Measurements from ENCODE around the gene C1RL.

Gene C1RL

DNA sequence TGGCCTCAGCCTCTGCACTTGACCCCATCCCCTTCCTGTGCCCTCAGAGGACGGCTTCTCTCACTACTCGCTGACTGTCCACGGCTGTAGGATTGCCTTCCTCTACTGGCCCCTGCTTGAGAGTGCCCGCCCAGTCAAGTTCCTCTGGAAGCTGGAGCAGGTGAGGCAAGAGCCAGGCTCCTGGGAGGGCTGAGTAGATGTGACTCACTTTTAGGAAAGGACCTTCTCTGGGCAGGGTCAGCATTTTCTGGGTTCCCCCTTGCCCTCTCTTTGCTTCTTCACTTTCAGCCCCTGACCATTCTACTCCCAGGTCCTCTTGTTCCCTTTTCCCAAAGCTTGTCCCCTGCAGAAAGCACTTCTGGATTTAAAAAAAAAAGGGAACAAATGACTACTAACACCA, 28.9 kb upstream of the C1RL start:
- no peak for DNase-seq (ENCODE audit: low read depth in 2 of 2)

DNA sequence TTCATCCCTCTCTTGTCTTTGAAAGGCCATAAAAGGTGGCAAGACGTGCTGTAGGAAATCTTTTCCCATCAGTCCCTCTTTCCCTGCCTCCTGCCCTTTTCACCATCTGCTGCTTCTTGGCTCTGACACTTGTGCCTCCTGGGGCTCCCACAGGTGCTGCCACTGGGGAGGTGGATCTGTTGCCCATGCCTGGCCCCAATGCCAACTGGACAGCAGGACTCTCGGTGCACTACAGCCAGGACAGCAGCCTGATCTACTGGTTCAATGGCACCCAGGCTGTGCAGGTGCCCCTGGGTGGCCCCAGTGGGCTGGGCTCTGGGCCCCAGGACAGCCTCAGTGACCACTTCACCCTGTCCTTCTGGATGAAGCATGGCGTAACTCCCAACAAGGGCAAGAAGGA, 27.7 kb upstream of the C1RL start:
- DNase-seq (ENCODE audit: low read depth in 2 of 2), result no peak

DNA sequence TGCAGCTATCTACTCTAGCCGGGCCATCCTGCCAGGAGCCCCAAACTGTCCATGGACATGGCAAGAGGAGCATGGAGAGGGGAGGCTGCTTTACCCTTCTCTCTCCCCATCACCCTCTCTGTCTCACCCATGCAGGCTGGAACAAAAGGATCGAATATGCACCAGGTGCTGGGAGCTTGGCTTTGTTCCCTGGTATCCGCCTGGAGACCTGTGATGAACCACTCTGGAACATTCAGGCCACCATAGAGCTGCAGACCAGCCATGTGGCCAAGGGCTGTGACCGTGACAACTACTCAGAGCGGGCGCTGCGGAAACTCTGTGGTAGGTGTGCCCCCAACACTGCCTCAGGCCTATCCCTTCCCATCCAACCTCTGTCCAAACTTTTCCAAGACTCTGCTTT, 27.1 kb upstream of the C1RL start:
- DNase-seq (ENCODE audit: low read depth in 2 of 2), result no peak

DNA sequence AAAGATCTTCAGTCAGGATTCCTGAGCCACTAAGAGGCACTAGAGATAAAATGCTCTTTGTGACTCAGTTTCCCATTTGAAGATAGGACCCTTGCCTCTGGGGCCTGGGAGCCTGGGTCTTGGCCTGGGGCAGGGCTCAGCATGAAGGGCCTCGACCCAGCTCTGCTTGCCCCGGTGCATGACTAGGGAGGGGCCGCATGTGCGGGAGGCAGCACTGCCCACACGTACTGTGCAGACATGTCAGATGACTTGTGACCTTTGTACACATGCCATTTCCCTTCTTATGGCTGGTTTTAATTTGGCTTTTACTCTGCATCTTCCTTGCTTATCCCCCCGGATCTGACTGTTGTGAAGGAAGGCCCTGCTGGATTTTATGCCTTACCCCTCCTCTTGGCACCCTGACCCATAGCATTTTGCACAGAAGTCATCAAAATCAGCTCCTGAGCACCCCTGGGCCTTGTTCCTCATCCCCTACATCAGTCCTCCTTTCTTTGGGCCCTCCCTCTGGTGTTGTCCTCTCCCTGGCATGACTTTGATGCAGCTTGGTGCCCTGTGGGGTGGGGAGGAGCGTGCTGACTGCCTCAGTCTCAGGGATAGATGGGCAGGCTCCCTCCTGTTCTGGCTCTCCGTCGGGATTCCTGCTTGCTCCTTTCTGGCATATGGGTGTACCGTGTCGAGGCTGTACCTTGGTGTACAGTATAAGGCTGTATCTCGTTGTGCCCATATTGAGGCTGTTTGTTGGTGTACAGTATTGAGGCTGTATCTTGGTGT, 25.6 kb upstream of the C1RL start:
- DNase-seq (ENCODE audit: low read depth in 2 of 2), result no peak

DNA sequence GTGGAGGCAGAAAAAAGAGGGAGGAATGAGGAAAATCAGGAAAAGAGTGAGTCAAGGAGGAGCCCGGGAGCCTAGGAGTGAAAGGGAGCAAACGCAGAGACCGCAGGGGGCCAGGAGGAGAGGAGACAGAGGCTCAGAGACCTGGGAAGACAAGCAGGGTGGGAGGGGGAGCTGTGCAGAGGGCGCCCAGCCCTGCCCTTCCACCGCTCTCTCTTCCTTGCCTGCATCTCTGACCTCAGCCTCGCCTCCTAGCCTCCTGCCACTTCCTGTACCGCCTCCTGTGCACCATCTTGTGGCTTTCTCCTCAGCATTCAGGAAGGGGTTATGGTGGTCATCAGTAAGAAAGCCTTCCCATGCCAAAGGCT, 22.5 kb upstream of the C1RL start:
- no peak for DNase-seq (ENCODE audit: low read depth in 2 of 2)

DNA sequence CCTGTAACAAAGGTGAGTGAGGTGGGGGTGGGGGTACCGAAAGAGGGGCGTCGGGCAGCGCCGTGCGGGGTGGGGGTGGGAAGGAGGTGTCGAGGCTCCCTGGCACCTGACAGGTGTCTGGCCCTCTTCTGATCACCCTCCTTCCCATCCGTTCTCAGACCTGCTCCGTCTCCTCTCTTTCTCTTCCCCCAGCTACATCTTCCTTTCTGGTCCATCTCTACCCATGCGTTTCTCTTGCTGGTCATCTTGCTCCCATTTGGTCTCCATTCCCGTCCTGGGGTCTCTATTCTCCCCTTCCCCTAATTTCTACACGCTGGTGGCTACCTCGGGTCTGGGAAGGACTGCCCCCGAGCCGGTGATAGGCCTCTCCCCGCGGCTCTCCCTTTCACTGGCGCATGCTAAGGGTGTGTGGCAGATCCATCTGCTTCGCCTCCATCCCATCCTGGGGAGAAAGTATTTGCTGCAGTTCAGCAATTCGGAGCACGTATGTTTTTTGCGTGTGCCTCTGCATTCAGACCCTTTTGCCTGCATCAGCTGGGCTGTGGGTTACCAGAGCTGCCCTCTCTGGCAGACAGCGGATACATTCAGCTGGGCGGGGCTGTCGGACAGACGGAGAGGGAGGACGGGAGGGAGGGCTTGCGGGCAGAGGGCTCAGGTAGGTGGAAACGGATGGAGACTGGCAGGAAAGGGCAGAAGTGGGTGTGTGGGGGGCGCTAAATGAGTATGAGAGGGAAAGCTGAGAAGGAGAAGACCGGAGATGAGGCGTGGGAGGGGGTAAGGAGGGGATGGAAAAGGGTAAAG, 21.9 kb upstream of the C1RL start:
- no peak for DNase-seq (ENCODE audit: low read depth in 2 of 2)

DNA sequence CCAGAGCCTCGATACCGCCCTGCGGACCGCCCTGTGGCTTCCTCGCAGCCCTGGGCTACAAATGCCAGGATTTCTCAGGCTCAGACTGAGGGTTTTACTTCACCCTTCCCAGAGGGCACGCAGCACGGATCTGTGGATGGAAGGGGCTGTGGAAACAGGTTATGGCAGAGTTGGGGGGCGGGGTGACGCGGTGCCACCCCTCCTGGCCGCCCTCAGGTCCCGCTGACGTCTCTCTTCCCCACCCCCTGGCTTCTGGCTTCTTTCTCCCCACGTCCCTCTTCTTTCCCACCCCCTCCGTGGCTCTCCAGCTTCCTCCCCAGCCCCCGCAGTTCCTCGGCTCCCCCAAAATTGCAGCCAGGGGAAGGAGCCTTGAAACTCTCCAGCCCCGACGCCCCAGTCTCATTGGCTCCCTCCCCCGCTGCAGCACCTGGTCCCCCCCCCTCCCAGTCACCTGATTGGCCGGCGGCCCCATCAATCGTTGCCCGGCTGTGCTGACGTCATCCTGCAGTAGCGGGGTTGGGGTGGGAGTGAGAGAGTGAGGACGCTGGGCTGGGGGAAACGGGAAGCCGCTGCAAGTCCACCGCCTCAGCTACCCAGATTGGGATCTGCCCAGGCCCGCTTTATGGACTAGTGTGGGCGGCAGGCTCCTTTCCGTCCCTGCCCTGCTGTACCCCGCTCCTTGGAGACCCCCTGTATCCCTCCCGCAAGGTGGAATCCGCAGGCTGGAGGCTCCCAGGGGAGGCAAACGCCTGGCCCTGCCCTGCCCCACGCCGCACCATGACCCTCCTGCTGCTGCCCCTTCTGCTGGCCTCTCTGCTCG, 21.1 kb upstream of the C1RL start, which contains the start of gene CLSTN3:
Gene CLSTN3, plus strand, starts transcription at position 500 of the 820 bp plus-strand sequence. Its CDS starts 278 bp downstream, at position 778.
- peak; percentile 72 to 78 for DNase-seq (ENCODE audit: low read depth in 2 of 2)

DNA sequence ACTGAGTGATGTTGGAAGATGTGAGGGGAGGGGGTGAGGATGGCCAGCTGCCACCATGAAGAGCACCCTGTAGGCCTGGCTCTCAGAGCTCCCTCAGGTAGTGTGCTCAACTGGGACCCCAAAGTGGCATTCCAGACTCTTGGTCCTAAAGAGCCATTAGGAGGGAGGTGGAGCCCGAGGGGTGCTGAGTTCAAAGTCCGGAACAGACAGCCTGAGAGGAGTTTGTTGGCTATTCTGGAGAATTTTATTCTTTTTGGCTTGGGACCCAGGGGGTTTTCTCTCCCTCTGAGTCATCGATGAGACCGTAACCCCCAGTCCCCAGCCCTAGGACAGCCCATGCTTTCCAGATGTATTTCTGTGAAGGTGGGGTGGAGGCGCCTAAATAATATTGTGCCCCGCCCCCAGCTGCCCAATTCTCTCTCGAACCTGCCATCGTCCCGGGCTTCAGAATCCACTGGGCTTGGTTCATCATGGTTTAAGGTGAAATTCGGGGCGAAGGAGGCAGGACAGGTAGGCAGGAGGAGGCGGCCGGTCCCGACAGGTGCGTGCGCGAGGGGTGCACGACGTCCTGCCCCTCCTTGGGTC, 20.4 kb upstream of the C1RL start:
- DNase-seq (ENCODE audit: low read depth in 2 of 2), result no peak

DNA sequence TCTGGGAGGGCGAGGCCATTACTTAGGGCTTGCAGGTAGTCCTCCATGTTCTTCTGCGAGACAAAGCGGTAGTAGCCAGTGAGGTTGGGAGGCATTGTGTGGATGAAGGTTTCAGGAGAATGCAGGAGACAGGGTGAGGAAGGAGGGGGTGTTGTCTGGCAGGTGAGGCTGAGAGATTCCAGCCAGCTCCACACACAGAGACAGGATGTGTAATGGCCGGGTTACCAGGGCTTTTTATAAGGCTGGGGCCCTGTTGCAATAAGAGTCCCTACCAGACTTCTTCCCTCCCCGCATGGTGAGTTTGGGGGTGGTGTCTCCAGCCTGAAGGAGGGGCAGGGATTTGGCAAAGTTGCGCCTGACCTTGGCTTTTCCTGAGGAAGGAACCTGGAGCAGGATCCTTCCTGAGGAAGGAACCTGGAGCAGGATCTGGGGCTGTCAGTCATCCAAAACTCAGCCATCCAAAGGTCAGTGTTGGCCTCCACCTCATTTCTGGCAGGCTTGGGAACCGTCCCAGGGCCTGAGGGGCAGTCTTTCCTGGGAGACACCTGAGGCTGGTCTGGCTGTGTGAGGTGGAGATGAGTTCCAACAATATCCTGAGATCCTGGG, 19.8 kb upstream of the C1RL start, which contains the start of gene RBP5:
Gene RBP5, minus strand, starts transcription at position 209 of the 606 bp plus-strand sequence. Its CDS starts 114 bp downstream, at position 95.
- no peak for DNase-seq (ENCODE audit: low read depth in 2 of 2)

DNA sequence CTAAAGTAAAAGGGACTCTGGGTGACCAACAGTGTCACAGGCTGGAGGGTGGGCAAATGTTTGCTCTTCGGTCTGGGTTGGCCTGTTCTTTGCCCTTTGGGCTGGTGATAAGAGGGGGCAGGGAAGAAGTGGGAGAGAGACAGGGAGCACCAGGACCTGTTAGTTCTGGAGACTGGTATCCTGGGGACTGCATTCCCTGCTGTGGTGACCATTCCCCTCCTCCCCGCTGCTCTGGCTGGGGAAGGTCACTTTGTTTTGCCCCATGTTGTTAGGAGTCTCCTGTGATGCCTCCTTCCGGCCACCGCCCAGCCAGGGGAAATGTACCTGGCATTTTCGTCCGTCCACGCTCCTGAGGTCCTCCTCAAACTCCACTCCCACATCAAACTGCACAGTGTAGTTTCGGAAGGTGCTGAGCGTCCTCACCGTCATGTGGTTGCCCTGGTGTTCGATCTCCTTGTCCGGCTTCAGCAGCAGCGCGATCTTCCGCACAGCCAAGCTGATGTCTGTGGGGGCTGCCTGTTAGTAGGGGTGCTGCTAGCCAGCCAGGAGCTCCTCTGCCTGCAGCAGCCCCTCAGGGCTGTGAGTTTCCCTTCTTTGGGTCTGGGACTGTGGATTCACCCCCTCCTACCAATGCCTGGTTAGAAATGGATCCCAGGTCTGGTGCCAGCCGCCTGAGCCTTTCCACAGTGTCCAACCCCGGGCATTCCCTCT, 19.1 kb upstream of the C1RL start:
- DNase-seq (ENCODE audit: low read depth in 2 of 2), result no peak

DNA sequence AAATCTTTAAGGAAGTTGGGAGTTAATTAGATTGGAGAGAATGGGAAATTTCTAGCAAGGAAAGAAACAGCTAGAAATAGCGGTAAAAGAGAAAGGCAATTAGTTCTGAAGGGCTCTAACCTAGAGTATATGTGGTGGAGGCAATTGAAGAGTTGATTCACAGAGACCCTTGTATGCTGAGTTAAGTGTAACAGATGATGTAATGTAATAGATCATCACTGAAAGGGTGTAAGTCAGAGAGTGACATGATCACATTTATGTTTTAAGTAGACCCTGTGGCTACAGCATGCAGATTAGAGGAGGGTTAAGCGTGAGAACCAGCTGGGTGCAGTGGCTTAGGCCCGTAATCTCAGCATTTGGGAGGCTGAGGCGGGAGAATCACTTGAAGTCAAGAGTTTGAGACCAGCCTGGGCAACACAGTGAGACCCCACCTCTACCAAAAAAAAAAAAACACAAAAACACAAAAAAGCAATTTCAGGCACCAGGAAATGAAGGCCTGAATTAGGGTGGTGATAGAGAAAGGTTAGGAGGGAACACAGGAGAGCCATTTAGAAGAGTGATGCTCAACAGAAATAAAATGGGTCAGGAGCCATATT, 16.7 kb upstream of the C1RL start:
- DNase-seq (ENCODE audit: low read depth in 2 of 2), result no peak

DNA sequence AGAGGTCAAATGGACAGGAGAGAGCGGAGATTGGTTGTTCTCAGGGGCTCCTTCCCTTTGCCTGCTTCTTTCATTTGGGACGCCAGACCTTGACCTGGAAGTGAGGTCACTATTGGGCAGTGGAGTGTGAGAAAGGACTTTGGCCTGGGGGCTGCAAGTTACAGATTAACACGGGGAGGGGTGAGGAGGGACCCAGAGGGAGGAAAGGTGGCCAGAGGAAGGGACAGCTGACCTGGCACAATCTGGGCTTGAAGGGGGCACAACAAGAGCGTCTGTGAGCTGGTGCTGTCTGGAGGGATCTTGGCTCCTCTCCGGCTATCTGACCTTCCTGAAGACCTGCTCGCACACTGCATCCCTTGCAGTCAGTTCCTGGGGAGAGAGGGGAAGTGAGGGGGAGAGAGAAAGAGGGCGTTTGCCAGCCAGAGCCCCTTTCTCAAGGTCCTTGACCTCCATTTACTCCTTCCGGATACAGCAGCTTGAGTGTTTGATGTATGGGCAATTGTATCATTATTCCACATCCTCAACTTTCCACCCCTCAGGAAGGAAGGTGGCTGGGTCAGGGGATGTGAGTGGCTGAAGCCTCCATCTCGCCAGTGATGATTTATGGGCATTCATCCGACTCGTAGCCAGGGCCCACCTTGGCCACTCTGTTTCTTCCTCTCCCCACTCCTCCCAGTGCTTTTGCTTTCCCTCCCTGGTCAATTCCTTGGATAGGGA, 14.9 kb upstream of the C1RL start:
- no peak for DNase-seq (ENCODE audit: low read depth in 2 of 2)

DNA sequence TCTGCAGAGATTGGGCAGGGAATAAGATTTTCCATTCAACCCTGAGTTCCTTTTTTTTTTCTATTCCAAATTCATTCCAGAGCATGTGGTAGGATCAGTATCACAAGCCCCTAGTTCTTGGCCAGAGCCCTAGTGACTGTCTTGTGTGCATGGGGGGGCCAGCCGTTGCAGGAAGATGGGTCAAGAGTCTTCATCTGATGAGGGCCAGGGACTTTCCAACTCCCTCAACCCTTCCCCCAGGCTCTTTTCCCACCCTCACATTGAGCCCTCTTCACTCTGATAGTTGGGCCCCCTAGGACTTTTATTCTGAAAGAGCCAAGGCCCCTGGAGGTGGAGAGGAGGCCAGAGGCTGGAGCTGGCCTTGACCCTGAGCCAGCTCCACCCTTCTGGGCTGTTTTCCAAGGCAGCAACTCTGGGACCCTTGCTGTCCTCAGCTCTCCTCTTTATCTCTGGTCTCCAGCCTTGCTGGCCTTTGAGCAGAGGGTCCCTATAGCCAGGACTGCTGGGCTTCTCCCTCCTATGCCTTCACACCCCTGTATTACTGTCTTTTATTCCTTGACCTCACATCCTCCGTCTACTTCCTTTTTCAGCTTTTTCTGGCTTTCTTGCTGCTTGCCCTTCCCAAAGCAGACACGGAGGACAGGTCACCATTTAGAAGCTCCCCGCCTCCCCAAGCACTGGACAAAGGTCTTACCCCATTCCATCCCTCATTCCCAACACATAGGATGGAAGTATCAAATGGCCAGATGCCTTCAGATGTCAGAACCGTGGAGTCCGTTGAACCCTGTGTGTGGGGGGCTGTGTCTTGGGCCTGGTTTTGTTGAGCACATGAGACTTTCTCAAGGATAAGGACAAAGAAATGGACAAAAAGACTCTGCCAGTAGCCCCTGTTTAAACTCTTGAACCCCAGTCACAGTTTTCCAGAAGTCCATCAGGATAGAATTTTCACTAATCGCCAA, 14.1 kb upstream of the C1RL start:
- DNase-seq (ENCODE audit: low read depth in 2 of 2), result no peak

DNA sequence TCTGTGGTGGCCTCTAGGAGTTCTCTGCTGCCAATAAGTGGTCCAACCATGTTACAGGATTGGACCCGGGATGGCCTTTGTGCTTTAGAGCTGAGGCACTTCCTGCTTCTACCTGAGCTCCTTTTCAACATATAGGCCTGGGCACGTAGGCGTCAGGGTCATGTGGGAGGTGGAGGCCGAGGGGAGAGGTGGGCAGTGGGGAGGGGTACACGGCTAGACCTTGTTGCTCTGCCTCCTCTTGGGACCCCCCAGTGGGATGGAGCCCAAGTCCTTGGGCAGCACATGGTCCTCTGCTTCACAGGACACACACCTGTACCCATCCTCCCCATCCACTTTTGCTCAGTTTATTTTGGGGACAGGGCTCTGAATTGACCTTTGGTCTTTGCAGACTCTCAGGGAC, 12.3 kb upstream of the C1RL start:
- DNase-seq (ENCODE audit: low read depth in 2 of 2), result no peak

DNA sequence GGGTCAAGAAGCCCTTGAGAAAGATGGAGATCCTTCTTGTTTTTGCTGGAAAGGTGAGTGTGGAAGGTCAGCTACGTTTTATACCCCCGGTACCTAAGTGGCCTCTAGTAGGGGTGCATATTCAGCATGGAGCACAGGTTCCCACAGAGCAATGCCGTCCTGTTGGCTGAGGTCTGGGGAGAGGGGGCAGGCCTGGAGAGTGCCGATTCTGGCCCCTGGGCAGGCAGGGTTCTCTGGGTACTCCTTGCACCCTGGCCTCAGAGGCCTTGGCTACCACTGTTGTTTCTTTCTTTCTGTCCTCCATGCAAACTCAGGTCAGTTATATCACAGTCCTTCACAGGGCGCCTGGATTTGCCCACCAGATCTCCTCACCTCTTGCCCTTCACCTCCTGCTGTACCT, 11.2 kb upstream of the C1RL start:
- no peak for DNase-seq (ENCODE audit: low read depth in 2 of 2)

DNA sequence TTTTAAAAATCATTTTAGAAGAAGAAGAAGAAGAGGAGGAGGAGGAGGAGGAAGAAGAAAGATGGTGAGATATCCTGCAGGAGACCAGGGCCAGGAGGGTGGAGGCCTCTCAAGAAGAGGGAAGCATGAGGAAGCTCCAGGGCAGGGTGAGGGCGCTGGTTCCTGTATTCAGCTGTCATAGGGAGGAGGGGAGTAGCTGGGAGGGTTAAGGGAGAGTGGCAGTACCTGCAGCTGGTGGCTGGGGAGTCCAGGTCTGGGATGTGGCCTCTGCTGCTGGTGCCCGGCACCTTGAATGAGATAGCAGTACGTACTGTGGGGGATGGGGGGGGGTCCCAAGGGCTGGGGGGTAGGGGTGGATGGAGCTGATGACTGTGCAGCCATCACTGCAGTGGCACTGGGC, 9.9 kb upstream of the C1RL start:
- no peak for DNase-seq (ENCODE audit: low read depth in 2 of 2)

DNA sequence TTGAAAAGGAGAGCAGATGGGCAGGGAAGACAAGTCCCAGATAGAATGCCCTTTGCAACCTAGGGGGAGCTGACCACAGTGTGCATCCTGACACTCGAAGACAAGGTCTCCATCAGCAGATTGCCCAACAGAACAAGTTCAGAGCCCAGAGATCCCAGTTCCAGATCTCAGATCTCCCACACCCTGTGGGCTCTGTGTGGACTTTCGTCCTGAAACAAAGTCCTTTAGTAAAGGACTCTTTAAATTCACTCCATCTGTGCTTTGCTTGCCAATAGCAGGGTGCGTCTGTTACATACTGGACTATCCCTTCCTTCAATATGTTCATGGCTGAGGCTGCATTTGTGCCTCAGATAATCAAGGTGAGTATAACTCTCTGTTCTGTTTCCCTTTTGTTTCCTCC, 8.7 kb upstream of the C1RL start:
- no peak for DNase-seq (ENCODE audit: low read depth in 2 of 2)

DNA sequence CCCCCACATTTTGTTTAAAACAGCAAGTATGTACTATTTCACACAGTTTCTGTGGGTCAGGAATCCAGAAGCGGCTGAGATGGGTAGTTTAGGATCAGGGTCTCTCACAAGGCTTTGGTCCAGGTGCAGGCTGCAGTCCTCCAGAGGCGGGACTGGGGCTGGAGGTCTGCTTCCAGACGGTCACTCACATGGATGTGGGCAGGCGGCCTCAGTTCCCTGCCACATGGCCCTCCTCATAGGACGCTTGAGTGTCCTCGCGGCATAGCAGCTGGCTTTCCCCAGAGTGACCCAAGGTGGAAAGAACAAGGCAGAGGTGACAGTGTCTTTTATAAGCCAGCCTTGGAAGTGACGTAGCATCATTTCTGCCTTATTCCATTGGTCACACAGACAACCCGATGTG, 7.9 kb upstream of the C1RL start:
- no peak for DNase-seq (ENCODE audit: low read depth in 2 of 2)

DNA sequence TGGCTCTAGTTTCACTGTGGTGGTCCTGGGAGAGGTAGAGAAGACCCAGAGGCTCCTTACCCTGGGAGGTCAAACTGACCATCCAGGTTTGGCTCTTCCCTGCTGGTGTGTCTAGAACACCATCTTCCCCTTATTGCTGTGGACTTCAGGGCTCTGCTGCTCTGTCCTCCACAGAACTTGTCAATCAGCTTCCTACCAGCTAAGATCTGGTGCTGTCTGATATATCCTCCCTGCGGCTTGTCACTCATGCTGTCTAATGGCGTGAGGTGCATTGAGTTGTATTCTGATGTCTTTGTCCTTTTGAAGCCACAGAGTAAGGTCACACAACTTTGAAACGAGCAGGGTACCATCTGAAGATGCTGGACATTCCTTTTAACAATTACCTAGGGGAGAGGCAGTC, 7.2 kb upstream of the C1RL start:
- no peak for DNase-seq (ENCODE audit: low read depth in 2 of 2)
